T-helper 2 cell treated with Interferon-gamma antibody and Interleukin-4, amounts not matched to agents 5 μg/mL and 100 μg/mL, for 36 hours (primary cell): ENCODE results near the gene SBF2.

Experiments
- DNase-seq: peaks from one replicate; pipeline ENCODE4 v3.0.0; 2021; ENCODE audit warnings: low spot score
- H3K27ac Mint-ChIP-seq: one replicate; pipeline ENCODE4 v1.8.0; 2021; ENCODE audit warnings: mild to moderate bottlenecking, mixed read lengths
- H3K27me3 Mint-ChIP-seq: one replicate; pipeline ENCODE4 v1.8.0; 2021; ENCODE audit warnings: low read depth, mixed read lengths
- H3K36me3 Mint-ChIP-seq: one replicate; pipeline ENCODE4 v1.8.0; 2021; ENCODE audit warnings: low read depth, mixed read lengths
- H3K4me1 Mint-ChIP-seq: one replicate; pipeline ENCODE4 v1.8.0; 2021; ENCODE audit warnings: low read depth, mixed read lengths
- H3K4me3 Mint-ChIP-seq: one replicate; pipeline ENCODE4 v1.8.0; 2022; ENCODE audit warnings: mild to moderate bottlenecking, moderate library complexity, mixed read lengths
- H3K9me3 Mint-ChIP-seq: one replicate; pipeline ENCODE4 v1.8.0; 2021; ENCODE audit warnings: mixed read lengths

Gene SBF2

DNA sequence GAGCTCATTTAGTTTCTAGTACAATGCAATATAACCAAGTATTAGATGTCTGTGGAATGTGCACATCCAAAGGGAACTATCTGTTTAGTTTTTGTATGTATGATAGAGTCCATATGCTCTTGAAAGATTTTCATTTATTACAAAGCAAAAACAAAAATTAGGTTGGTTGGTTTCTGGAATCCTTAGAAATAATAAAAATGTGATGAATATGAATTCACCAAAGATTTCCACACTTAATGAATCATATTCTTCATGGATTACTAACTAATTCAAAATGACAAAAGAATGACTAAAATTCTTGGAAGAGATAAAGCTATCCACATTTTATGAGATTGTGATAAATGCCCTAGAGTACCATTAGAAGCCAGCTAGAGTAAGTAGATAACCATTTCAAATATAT is 261.1 kb downstream of the SBF2 start:
- no peak for DNase-seq
- H3K4me3 Mint-ChIP-seq: no peak overlapping the region
- H3K27ac Mint-ChIP-seq: no peak overlapping the region
- no peaks in the 10 kb centered on the region for H3K4me1 Mint-ChIP-seq
- no peaks in the 10 kb centered on the region for H3K36me3 Mint-ChIP-seq
- no peaks in the 10 kb centered on the region for H3K27me3 Mint-ChIP-seq
- no peaks in the 10 kb centered on the region for H3K9me3 Mint-ChIP-seq

DNA sequence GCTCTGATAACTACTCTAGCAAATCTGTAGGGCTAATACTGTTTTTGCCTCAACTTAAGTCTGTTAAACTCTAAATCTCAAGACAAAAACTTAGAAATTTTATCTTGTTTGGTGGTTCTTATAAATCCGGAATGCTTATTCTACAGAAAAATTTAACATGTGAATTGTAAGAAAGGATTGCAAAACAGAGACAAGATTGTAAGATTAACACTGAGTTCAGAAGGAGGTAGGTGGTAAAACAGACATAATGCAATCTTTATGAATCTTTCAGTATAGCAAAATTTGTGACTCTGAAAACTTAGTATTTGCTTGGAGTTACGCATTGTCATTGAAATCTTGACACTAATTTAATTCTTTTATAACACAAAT is 263.9 kb downstream of the SBF2 start:
- Mint-ChIP-seq H3K9me3 (no peaks in the 10 kb centered on the region), H3K4me3 (no peak overlapping the region), H3K27ac (no peak overlapping the region), H3K27me3 (no peaks in the 10 kb centered on the region), H3K36me3 (no peaks in the 10 kb centered on the region), H3K4me1 (no peaks in the 10 kb centered on the region)
- no peak for DNase-seq

DNA sequence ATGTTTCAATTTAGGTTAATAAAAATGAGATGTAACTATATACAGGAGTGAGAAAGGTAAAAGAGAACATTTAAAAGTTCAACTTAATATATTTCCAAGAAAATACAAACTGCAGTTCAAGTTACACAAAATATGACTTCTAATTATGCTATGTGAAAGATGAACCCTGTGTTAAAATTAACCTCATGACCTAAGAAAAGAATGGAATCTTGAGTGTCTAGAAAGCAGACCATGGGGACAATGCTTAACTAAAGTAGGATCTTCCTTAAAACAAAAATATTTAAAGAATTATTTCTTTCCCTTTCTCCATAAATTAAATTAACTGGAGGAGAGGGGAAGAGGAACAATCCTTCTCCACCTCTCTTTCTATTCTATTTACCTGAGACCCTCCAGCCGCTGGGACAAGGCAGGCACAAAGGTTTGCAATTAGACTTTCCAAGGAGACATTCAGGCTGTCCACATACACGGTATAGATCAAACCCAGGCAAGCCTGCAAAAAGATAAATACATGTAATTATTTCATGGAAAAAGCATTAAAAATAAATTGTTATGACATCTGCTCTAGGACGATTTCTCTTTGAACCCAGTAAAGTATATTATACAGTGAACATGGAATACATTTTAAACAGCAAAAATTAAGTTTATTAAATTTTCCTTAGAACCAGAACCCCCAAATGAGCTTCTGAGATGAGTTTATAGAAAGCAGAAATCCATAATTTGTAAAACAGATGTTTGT is 264.5 kb downstream of the SBF2 start:
- H3K9me3 Mint-ChIP-seq: no peaks in the 10 kb centered on the region
- DNase-seq: no peak
- no peaks in the 10 kb centered on the region for H3K36me3 Mint-ChIP-seq
- H3K27me3 Mint-ChIP-seq: no peaks in the 10 kb centered on the region
- H3K27ac Mint-ChIP-seq: no peak overlapping the region
- H3K4me1 Mint-ChIP-seq: no peaks in the 10 kb centered on the region
- H3K4me3 Mint-ChIP-seq: no peak overlapping the region

DNA sequence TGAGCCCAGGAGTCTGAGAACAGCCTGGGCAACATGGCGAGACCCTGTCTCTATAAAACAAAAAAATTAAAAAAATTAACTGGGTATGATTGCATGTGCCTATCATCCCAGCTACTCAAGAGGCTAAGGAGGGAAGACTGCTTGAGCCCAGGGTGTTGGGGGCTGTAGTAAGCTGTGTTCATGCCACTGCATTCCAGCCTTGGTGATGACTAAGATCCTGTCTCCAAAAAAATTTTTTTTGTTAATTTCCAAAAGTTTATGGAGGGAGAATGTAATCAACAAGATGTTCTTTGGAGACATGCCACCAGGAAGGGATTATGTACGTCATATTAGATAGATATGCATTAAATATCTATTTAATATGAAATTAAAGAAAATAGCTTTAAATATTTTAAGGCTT is 267.5 kb downstream of the SBF2 start:
- no peaks in the 10 kb centered on the region for H3K9me3 Mint-ChIP-seq
- peaks cover 2% of the 10 kb centered on the region for H3K4me1 Mint-ChIP-seq
- no peaks in the 10 kb centered on the region for H3K27me3 Mint-ChIP-seq
- H3K27ac Mint-ChIP-seq: no peak overlapping the region
- no peak overlapping the region for H3K4me3 Mint-ChIP-seq
- no peak for DNase-seq
- no peaks in the 10 kb centered on the region for H3K36me3 Mint-ChIP-seq

DNA sequence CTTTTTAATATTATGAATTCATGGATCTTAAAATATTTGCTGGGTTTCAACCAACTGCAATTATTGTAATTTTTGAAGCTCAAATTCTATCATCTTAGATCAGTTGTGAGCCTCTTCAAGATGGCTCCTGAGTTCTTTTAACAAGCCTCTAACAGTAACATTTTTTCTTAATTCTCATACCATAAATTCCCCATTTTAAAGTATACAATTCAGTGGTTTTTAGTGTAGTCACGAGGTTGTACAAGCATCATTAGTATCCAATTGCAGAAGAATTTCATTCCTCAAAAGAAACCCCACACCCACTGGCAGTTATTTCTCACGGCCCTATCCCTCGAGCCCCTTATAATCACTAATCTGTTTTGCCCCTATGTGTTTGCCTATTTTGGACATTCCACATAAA is 270.8 kb downstream of the SBF2 start:
- no peak overlapping the region for H3K27ac Mint-ChIP-seq
- no peak for DNase-seq
- no peak overlapping the region for H3K4me3 Mint-ChIP-seq
- H3K4me1 Mint-ChIP-seq: peaks cover 5% of the 10 kb centered on the region
- H3K9me3 Mint-ChIP-seq: no peaks in the 10 kb centered on the region
- no peaks in the 10 kb centered on the region for H3K27me3 Mint-ChIP-seq
- H3K36me3 Mint-ChIP-seq: no peaks in the 10 kb centered on the region

DNA sequence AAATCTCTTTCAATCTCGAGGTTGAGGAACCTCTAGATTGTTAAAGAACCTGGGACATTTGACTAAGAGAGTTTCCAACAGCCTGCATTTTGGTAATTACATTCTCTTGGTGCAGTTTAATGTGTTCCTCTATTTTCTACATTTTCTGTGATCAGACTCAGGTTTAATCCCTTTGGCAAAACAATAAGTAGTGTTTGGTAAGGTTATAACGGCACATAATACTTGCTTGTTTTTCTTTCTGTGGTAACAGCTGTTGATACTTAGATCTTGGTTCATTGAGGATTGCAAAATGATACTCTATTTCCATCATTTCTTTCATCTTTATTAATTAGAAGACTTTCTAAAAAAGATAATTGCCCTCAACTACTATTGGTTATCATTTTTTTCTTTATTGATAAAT is 271.3 kb downstream of the SBF2 start:
- no peak overlapping the region for H3K4me3 Mint-ChIP-seq
- H3K9me3 Mint-ChIP-seq: no peaks in the 10 kb centered on the region
- H3K36me3 Mint-ChIP-seq: no peaks in the 10 kb centered on the region
- no peaks in the 10 kb centered on the region for H3K27me3 Mint-ChIP-seq
- DNase-seq: no peak
- H3K4me1 Mint-ChIP-seq: peaks cover 5% of the 10 kb centered on the region
- no peak overlapping the region for H3K27ac Mint-ChIP-seq

DNA sequence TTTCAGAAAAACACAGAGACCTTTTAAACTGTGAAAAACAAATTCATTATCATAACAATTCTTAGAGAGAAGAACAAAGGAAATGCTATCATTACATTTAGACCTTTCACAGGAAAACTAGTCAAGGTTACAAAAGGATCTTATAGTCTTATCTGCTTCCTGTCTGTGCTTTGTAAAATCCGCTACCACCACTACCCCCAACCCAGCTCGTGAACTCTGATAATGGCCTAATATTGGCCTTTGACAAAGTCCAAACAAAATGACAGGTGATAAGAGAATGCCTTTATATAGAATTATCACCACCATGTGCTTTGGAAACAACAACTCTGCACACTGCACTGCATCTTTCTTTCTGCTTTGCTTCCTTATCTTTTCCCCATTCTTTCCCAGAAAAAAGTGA is 272.5 kb downstream of the SBF2 start:
- DNase-seq: no peak
- peaks cover 5% of the 10 kb centered on the region for H3K4me1 Mint-ChIP-seq
- no peak overlapping the region for H3K4me3 Mint-ChIP-seq
- H3K9me3 Mint-ChIP-seq: no peaks in the 10 kb centered on the region
- no peaks in the 10 kb centered on the region for H3K36me3 Mint-ChIP-seq
- H3K27ac Mint-ChIP-seq: no peak overlapping the region
- H3K27me3 Mint-ChIP-seq: no peaks in the 10 kb centered on the region

DNA sequence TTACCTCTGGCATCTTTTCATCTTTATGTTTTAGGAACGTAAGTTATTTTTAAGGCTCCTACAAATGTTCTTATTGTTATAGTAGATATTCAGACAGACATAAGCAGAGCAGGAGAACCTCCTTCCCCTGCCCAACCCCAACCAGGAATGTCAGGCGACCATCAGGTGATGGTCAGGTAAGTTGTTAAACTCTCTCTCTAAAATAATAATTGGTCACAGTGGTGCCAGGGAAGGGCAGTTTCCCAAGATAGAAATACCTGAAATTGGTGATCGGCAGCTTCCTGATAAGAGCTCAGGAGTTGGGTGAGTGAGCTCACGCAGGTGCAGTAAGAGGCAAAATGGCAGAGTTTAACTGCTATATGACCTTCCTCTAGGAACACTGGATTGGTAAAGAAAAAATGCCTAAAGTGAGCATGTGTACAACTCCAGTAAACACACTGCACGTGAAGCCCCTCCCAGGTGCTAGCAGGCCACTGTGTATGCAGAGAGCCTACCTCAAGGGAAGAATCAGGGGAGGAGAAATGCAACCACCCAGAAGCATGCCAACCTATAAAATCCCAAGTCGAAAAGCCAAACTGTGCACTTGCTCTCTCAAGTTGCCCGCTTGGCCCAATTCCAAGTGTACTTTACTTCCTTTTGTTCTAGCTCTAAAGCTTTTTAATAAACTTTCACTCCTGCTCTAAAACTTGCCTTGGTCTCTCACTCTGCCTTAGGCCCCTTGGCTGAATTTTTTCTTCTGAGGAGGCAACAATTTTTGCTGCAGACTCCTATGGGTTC is 273.9 kb downstream of the SBF2 start:
- Mint-ChIP-seq H3K36me3 (no peaks in the 10 kb centered on the region), H3K27me3 (no peaks in the 10 kb centered on the region), H3K9me3 (no peaks in the 10 kb centered on the region), H3K4me1 (peaks cover 5% of the 10 kb centered on the region), H3K4me3 (no peak overlapping the region), H3K27ac (no peak overlapping the region)
- no peak for DNase-seq

DNA sequence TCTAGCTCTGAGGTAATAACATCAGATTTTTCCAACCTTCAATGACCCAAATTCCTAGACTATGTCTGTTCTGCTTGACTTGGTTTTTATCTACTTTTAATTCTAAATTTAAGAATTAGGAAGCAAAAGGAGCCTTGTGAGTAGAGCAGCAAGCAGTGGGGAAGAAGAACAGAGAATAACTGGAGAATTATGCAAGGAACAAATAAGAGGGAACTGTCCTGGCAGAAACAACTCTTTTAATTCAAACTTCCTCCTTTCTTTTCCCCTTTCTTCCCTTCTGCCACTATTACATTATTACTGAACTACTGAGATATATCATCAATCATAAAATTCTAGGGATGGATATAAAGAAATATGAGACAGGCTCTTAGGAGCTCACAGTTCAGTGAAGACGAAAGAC is 276.1 kb downstream of the SBF2 start:
- DNase-seq: no peak
- Mint-ChIP-seq H3K27ac (no peak overlapping the region), H3K36me3 (no peaks in the 10 kb centered on the region), H3K9me3 (no peaks in the 10 kb centered on the region), H3K4me3 (no peak overlapping the region), H3K27me3 (no peaks in the 10 kb centered on the region), H3K4me1 (peaks cover 5% of the 10 kb centered on the region)

DNA sequence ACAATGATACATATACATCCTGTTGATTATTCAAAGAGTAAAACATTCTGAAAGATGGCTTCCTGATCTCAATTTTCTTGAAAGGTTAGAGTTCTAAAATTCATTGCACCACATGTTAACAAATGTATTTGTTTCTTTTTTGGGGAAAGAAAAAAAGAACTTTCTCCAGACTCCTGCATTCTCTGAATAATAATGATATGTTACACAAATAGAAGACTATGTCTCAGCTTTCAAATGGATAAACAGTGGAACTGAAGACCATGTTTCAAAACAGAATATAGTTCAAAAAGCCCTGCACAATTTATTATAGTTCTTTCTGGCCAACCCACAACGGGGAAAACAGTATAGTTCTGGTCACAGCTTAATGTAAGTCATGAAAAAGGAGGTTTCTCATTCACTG is 277.0 kb downstream of the SBF2 start:
- H3K36me3 Mint-ChIP-seq: no peaks in the 10 kb centered on the region
- DNase-seq: no peak
- no peak overlapping the region for H3K4me3 Mint-ChIP-seq
- peaks cover under 1% of the 10 kb centered on the region for H3K9me3 Mint-ChIP-seq
- no peak overlapping the region for H3K27ac Mint-ChIP-seq
- H3K4me1 Mint-ChIP-seq: peaks cover 5% of the 10 kb centered on the region
- no peaks in the 10 kb centered on the region for H3K27me3 Mint-ChIP-seq

DNA sequence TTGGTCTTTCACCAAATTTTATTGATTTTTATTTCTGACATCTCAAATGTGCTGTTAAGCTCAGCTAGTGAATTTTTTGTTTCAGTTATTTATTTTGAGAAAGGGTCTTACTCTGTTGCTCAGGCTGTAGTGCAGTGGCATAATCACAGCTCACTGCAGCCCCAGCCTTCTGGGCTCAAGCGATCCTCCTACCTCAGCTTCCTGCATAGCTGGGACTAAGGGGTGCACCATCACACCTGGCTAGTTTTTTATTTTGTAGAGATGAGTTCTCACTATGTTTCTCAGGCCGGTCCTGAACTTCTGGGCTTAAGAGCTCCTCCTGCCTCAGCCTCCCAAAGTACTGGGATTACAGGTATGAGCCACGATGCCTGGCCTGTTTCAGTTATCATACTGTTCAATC is 282.0 kb downstream of the SBF2 start:
- Mint-ChIP-seq H3K27me3 (no peaks in the 10 kb centered on the region), H3K27ac (no peak overlapping the region), H3K9me3 (peaks cover 22% of the 10 kb centered on the region), H3K4me1 (no peaks in the 10 kb centered on the region), H3K4me3 (no peak overlapping the region), H3K36me3 (no peaks in the 10 kb centered on the region)
- DNase-seq: no peak

DNA sequence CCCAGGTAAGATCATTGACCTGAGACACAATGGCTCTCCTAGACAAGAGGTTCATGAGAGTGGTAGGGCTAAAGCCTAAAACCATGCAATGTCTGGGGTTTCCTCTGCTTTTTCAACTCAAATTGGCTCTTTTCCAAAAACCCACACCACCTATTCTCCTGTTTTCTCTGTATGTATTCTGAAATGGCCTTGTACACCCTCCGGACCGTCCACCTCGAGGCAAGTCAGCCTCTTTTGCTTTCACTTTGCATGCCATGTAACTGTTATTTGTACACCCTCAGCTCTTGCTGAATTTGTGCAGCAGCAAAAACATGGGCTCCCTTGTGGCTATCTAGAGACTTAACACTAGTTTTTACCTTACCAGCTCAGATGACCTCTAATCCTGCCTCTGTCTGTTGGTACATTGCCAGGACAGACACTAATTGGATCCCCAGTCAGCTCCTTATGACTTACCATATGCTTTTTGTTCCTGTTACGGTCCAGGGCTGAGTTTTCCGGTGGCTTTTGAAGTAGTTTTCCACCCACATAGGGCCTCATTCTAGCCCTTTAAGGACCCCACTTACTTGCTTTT is 288.0 kb downstream of the SBF2 start:
- H3K27me3 Mint-ChIP-seq: no peaks in the 10 kb centered on the region
- no peak overlapping the region for H3K27ac Mint-ChIP-seq
- peaks cover 15% of the 10 kb centered on the region for H3K9me3 Mint-ChIP-seq
- no peaks in the 10 kb centered on the region for H3K4me1 Mint-ChIP-seq
- DNase-seq: no peak
- H3K36me3 Mint-ChIP-seq: no peaks in the 10 kb centered on the region
- no peak overlapping the region for H3K4me3 Mint-ChIP-seq

DNA sequence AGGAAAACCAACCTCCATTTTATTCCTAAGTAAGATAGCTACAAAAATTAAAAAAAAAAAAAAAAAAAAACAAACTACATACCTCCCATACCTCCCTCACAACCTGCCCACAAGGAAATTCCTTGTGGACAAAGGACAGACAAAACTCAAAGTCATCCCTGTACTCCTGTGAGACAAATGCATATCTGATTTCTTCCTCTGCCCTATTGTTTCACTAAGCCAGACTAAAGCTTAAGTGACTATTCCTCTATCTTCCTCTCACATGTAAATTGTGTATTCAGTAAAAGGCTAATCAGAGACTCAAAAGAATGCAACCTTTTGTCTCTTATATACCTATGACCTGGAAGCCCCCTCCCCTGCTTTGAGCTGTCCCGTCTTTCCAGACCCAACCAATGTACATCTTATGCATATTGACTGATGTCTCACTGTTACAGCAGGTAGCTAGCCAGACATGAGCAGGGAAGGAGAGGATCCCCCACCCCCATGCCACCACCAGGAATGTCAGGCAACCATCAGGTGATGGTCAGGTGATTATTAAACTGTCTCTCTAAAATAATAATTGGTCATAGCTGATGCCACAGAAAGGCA is 289.4 kb downstream of the SBF2 start:
- Mint-ChIP-seq H3K27me3 (no peaks in the 10 kb centered on the region), H3K4me3 (no peak overlapping the region), H3K27ac (no peak overlapping the region), H3K4me1 (no peaks in the 10 kb centered on the region), H3K36me3 (no peaks in the 10 kb centered on the region), H3K9me3 (peaks cover 3% of the 10 kb centered on the region)
- DNase-seq: no peak

DNA sequence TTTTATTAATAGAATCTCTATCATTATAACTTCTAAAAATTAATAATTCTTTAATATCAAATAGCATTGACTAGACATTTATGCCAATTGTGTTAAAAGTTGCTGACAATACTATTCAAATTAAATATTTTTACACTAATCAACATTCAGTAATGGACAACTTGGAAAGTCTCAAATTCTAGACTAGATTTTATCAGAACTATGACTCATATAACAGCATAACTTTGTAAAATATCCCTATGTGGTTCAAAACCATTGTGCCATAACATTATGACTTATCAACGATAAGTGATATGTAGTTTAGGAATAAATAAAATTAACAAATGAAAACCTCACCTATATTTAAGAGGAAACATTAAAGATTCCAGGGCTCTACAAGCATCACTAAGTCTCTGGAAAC is 291.8 kb downstream of the SBF2 start:
- Mint-ChIP-seq H3K36me3 (no peaks in the 10 kb centered on the region), H3K27ac (no peak overlapping the region), H3K9me3 (peaks cover 2% of the 10 kb centered on the region), H3K27me3 (no peaks in the 10 kb centered on the region), H3K4me3 (no peak overlapping the region), H3K4me1 (no peaks in the 10 kb centered on the region)
- DNase-seq: no peak
